Epithelial cell of esophagus (primary cell): ENCODE results near the gene POU3F3.

ENCODE experiments used
- DNase-seq: peaks from one replicate; pipeline ENCODE4 v3.0.0; 2010; ENCODE audit warnings: low read depth
- H3K4me3 ChIP-seq: 2 replicates; pipeline ENCODE4 v1.5.1; 2011; ENCODE audit warnings: mild to moderate bottlenecking, low read length, control low read depth
- TF ChIP-seq, protein P1 (sequence below): IDR thresholded peaks from 2 replicates; pipeline ENCODE4 v1.5.1; 2011; ENCODE audit warnings: low read depth, mild to moderate bottlenecking, low read length, control low read depth, inconsistent platforms; ENCODE audit not compliant: insufficient read depth; ENCODE audit errors: missing control alignments

POU3F3 gene

DNA sequence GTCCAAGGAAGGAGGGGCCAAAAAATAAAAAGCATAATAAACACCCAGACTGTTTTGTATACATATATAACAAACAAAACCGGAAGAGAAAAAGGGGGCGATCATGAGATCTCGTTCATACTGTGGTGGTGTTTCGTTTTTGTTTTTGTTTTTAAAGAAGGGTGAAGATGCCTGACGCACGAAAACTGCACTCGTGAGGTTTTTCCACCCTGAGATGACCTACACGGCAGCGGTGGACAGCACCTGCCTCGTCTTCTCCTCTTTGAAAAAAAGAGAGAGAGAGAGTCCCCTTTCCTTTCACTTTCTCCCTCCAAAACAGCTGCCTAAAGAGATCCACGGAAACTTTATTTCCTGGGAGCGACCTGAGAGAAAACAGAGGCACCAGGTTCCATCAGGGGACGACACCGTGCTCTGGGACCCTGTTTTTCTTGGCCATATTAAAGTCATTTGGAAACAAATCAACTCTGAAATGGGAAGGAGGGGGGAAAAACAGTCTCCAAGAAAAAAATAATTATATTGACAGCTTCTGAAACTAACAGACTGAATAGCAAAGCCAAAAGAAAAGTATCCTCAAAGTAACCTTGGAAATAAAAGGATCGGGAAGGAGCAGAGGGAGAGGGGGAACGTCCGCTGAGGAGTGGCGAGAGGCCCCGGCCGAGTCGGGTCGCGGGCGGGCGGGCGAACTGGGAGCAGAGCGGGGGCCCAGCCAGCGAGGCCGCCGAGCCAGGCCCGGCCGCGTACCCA, 3.5 kb downstream of the POU3F3 start:
- no peak overlapping the region for H3K4me3 ChIP-seq
- DNase-seq = no peak
- TF ChIP-seq, protein P1, sequence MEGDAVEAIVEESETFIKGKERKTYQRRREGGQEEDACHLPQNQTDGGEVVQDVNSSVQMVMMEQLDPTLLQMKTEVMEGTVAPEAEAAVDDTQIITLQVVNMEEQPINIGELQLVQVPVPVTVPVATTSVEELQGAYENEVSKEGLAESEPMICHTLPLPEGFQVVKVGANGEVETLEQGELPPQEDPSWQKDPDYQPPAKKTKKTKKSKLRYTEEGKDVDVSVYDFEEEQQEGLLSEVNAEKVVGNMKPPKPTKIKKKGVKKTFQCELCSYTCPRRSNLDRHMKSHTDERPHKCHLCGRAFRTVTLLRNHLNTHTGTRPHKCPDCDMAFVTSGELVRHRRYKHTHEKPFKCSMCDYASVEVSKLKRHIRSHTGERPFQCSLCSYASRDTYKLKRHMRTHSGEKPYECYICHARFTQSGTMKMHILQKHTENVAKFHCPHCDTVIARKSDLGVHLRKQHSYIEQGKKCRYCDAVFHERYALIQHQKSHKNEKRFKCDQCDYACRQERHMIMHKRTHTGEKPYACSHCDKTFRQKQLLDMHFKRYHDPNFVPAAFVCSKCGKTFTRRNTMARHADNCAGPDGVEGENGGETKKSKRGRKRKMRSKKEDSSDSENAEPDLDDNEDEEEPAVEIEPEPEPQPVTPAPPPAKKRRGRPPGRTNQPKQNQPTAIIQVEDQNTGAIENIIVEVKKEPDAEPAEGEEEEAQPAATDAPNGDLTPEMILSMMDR = no peak

DNA sequence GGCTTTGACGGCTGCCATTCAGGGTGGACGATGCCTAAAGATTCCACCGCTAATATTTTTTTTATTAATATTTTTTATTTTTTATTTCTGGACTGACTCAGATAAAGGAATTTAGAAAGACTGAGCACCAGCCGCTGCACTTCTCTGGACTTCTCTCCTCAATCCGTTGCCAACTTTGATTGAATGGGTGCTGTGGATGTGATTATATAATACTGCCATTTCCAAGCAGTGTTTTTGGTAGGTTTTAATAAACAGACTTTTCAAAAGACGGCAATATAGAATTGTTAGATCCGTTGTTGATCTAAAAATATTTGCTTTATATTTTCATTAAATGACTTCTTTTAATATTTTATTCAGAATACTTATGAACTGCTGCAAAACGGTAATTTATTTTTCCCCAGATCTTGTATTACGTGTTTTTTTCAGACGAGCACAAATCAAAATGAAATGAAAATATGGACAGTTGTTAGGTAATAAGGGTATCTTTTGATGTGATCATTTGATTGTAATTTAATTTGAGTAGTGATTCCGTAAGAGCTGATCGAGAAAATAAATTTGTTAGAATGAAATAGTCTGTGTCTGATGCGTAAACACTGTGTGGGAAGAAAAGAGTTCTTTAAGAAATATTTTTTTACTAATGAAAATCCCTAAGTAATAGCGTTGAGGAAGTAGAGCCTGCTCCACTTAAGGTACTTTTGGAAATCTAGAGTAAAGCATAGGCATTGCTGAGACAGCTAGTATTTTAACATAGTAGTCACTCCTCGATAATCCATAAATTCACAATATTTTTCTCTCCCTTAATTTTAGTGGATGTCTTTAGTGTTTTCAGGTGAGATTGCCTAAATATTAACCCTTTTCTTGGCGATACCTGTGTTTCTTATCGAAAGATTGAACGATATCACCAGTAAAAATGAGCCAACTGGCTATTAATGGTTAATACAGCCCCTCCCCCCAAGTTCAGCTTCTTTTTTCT, 4.4 kb downstream of the POU3F3 start:
- no peak for DNase-seq
- no peak overlapping the region for H3K4me3 ChIP-seq
- TF ChIP-seq, protein P1 = no peak

DNA sequence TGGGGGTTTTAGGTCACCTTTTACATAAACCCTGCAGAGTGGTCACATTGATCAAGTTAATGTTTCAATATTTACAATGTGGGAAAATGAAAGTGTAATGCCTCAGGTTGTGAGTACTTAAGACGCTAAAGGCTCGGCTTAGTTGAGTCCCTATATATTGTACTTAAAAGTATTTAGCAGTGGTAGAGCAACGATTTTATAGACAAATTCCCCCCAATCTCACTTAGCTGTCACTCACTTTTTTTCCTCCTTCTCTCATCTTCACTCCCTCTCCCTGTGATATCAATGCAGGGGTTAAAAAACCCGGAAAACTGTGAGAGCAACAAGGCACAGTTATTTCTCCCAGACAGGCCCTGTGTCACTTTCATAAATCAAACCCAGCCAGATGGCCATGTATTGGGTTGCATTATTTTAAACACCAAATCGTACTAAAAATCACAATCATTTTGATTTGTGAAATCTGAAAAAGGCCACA, 5.4 kb downstream of the POU3F3 start:
- H3K4me3 ChIP-seq = no peak overlapping the region
- TF ChIP-seq, protein P1 = no peak
- no peak for DNase-seq

DNA sequence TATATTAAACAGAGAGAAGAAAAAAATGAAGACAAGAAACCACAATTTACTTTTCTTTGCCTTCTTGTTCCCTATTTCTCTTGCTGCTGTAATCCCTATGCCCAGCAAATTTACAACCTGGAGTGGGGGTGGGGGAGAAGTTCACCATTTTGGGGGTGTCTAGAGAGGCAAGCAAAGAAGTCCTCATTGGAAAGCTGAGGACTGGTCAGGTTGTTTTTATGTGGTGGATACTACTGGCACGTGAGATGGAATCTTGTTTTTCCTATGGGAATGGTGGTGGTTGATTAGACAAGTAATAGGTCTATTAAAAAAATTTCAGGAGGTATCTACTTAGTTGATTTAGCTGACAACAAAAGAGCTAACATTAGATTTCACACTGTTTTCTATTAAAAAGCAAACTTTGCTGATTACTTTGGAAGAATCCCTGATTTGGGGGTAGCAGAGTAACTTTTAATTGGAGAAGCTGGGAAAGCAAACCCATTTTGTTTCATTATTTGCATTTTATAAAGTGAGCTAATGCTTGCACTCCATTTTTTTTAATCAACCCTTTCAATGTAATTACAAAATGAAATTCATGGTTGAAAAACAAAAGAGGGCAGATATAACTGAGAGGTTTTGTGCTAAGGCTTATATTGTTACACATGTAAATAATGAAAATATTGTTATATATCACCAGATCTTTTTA, 6.0 kb downstream of the POU3F3 start:
- no peak overlapping the region for H3K4me3 ChIP-seq
- no peak for DNase-seq
- TF ChIP-seq, protein P1 = no peak

DNA sequence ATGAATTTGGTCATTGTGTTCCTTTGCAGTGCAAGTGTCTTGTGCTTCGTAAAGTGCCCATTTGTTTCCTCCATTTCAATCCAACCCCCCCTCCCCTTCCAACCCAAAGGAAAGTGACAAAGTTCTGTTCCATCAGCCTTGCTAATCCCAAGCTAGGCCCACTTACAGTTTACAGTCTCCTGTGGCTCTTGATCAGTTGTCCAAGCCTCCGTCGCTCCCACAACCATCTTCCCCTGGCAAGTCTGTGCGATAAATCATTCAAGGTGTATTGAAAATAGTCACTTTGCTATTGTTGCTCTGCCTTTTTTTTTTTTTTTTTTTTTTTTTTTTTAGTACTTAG, 6.5 kb downstream of the POU3F3 start:
- no peak for DNase-seq
- TF ChIP-seq, protein P1 = no peak
- no peak overlapping the region for H3K4me3 ChIP-seq

DNA sequence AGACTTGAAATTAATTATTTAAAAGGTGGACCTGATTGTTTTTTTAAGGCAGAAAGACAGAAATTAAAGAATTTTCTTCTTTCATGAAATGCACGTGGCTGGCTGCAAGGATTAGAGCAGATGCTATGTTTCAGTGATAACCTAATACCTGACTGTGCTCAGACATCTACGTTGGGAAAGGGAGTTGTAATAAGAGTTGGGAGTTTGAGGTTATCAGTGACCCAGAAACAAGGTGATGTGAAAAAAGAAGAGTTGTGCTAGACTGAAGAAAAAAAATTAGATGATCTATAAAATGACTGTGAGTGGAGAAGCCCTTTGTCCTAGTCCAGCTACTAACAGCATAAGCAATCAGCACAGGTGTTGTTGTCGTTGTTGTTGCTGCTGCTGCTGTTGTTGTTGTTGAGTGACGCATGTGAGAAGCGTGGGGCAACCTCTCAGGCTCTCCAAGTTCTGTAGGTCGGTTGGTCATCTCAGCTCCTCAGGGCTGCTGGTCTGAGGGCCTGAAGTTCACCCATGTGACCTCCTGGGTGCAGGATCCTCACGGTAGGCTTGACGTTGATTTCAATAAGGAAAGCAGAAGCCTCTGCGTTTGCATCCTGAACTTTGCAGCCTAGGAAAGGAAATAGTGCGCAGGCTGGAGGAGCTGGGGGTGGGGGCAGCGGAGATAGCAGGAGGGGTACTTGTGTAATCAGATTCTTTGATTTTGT, 7.6 kb downstream of the POU3F3 start:
- H3K4me3 ChIP-seq = no peak overlapping the region
- TF ChIP-seq, protein P1 = no peak
- DNase-seq = no peak
